ENCODE results near the gene KCNT1.

DNA sequence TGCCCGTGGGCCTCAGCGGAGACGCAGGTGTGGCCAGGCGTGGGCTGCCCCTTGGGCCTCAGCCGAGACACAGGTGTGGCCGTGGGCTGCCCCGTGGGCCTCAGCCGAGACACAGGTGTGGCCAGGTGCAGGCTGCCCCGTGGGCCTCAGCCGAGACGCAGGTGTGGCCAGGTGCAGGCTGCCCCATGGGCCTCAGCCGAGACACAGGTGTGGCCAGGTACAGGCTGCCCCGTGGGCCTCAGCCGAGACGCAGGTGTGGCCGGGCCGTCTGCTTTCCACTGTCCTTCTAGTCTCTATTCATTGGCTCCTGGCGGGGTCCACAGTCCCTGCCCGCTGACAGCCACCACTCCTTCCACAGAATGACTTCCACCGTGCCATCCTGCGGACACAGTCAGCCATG lies 56.1 kb downstream of the KCNT1 start:
- no peak for TF ChIP-seq EZH2 (IDR thresholded peaks at IDR 0.05; ENCODE audit: low read length)
- no peak for TF ChIP-seq CTCF (optimal IDR thresholded peaks at IDR 0.05 in 1 of 3, IDR thresholded peaks at IDR 0.05 in 1 of 3, conservative IDR thresholded peaks at IDR 0.05 in 1 of 3; ENCODE audit: extremely low read depth in 1 of 3, insufficient read depth in 2 of 3, low read length in 3 of 3)

Data from keratinocyte (primary cell).